ENCODE results near the gene CEMIP2.

DNA sequence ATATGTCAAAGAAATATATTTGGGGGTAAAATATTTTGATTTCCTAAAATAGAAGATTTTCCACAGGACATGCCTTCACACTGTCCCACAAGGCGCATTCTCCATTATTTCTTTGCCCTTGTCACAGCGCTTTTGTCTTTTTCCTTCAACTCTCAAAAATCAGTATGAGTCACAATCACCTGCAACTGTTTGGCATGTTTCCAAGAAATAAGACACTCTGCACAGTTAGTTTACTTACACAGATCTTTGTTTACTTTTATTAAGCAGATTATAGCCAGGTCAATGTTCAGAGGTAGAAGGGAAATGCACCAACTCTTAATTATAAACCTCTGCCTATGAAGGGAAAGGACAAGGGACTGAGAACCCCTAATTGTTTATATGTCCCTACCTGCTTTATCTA lies 9.5 kb downstream of the CEMIP2 start:
- TF ChIP-seq, protein P1, sequence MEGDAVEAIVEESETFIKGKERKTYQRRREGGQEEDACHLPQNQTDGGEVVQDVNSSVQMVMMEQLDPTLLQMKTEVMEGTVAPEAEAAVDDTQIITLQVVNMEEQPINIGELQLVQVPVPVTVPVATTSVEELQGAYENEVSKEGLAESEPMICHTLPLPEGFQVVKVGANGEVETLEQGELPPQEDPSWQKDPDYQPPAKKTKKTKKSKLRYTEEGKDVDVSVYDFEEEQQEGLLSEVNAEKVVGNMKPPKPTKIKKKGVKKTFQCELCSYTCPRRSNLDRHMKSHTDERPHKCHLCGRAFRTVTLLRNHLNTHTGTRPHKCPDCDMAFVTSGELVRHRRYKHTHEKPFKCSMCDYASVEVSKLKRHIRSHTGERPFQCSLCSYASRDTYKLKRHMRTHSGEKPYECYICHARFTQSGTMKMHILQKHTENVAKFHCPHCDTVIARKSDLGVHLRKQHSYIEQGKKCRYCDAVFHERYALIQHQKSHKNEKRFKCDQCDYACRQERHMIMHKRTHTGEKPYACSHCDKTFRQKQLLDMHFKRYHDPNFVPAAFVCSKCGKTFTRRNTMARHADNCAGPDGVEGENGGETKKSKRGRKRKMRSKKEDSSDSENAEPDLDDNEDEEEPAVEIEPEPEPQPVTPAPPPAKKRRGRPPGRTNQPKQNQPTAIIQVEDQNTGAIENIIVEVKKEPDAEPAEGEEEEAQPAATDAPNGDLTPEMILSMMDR (conservative IDR thresholded peaks at IDR 0.05 in 1 of 2, IDR thresholded peaks at IDR 0.05 in 1 of 2; ENCODE audit: extremely low read depth in 1 of 2, insufficient read depth in 1 of 2, low read depth in 1 of 2, low read length in 2 of 2): no peak
- TF ChIP-seq EZH2 (IDR thresholded peaks at IDR 0.05; ENCODE audit: borderline replicate concordance, low read length): no peak

All from mammary epithelial cell (primary cell).